ENCODE data around the gene ST6GALNAC3.

ST6GALNAC3 gene

DNA sequence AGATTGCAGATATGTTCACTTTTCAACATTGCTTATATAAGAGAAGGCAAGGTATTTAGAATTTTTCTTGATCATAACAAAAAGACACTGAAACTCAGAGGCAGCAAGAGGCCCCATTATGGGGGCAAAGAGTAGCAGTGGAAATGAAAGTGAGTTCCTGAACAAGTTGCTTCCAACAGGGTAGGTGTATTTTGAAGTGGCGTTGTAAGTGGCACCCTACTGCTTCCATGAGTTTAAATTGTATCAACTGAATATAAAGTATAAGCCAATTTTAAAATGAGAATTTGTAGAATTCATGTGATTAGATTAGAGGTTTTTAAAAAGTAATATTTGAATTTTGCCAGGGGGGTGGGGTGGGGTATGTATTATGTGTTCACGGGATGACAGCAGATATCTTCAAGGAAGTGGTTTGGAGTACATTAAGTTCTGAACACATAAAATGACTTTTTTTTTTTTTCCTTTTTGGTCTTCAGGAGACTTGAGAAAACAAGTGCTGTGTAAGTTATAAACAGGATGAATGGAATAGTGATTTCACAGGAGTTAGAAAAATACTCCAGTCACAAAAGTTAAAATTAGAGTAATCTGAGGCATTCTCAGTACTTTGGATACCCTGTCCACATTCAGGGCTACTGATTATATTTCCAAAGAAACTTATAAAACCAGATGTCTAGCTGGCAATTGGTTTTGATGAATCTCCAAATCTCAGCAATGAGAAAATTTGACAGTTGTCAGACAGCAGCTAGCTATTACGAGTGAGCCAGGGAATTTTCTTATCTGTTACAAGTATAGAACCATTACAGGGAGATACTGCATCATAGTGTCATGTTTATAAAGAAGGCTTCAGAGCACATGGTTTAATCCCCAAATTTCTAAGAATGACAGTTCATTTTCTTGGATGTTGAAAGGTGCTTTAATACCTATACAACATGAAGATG is 182.0 kb downstream of the ST6GALNAC3 start:
- Histone ChIP-seq H3K27ac (ENCODE audit: low read length) (no peak overlapping the region), H3K9ac (ENCODE audit: low read depth, low read length) (no peak overlapping the region), H3K9me3 (ENCODE audit: insufficient read depth, low read depth, low read length) (no peaks in the 10 kb centered on the region), H3K27me3 (ENCODE audit: insufficient read depth, low read length) (no peaks in the 10 kb centered on the region), H3K4me1 (ENCODE audit: insufficient read depth, low read length) (peaks cover 18% of the 10 kb centered on the region; the same call in 1 of the 2 replicates), H3K36me3 (ENCODE audit: insufficient read depth, low read depth, low read length) (no peaks in the 10 kb centered on the region), H3K4me3 (ENCODE audit: low read length) (no peak overlapping the region)

DNA sequence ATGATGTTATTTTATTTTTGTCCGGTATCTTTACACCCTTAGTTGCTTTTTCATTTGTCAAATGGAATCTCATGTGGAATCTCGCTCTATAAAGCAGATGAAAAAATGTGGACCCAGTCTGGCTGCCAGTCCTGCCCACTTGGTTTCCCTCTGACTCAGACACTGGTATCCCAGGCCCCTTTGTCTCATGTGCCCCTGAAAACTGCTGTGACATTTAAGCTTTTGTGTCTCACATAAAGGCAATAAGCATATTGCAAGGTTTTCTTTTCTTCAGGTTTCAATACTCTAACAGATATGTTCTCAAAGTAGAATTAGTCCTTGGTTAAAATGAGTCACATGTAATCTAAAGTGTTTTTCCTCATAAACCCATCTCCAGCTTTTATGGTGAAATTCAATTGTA is 183.3 kb downstream of the ST6GALNAC3 start:
- Histone ChIP-seq H3K27me3 (ENCODE audit: insufficient read depth, low read length) (no peaks in the 10 kb centered on the region), H3K4me1 (ENCODE audit: insufficient read depth, low read length) (peaks cover 18% of the 10 kb centered on the region; the same call in 1 of the 2 replicates), H3K4me3 (ENCODE audit: low read length) (no peak overlapping the region), H3K9me3 (ENCODE audit: insufficient read depth, low read depth, low read length) (no peaks in the 10 kb centered on the region), H3K9ac (ENCODE audit: low read depth, low read length) (no peak overlapping the region), H3K36me3 (ENCODE audit: insufficient read depth, low read depth, low read length) (no peaks in the 10 kb centered on the region), H3K27ac (ENCODE audit: low read length) (no peak overlapping the region)

DNA sequence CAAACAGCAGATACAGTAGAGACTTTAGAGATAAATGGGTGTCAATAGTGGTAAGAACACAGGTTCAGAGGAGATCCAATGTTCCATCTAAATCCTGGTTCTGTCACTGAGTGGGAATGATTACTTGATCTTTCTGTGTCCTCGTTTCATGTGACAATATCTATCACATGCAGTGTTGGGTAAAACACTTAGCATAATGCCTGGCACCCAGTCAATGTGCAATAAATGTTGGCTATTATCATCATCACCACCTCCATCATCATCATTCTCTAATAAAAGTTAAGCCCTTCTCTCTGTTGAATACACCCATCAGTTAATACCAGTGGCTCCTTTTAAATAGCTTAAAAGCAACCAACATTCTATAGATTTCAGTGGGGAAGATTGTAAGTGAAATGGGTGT is 184.7 kb downstream of the ST6GALNAC3 start:
- Histone ChIP-seq H3K9me3 (ENCODE audit: insufficient read depth, low read depth, low read length) (no peaks in the 10 kb centered on the region), H3K9ac (ENCODE audit: low read depth, low read length) (no peak overlapping the region), H3K36me3 (ENCODE audit: insufficient read depth, low read depth, low read length) (no peaks in the 10 kb centered on the region), H3K4me1 (ENCODE audit: insufficient read depth, low read length) (peaks cover 17% of the 10 kb centered on the region; the same call in 1 of the 2 replicates), H3K27ac (ENCODE audit: low read length) (no peak overlapping the region), H3K4me3 (ENCODE audit: low read length) (no peak overlapping the region), H3K27me3 (ENCODE audit: insufficient read depth, low read length) (no peaks in the 10 kb centered on the region)

DNA sequence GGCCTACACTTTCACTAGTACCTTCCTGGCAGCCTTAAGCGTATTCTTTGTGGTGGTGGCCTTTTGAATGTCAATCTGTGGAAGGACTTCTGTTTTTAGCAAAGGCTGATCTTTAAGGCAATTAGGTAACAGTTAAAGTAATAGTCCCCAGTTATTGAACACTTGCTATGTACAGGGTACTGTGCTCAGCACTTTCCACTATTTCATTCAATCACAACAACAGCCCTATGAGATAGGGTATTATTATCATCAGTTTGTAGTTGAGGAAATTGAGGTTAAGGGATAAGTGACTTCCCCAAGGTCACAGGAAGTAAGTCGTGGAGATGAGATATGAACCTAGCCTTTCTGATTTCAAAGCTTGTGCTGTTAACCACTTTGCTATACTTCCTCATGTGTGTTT is 185.7 kb downstream of the ST6GALNAC3 start:
- Histone ChIP-seq H3K9me3 (ENCODE audit: insufficient read depth, low read depth, low read length) (no peaks in the 10 kb centered on the region), H3K36me3 (ENCODE audit: insufficient read depth, low read depth, low read length) (no peaks in the 10 kb centered on the region), H3K4me1 (ENCODE audit: insufficient read depth, low read length) (peaks cover 12% of the 10 kb centered on the region; the same call in 1 of the 2 replicates), H3K4me3 (ENCODE audit: low read length) (no peak overlapping the region), H3K27ac (ENCODE audit: low read length) (no peak overlapping the region), H3K9ac (ENCODE audit: low read depth, low read length) (no peak overlapping the region), H3K27me3 (ENCODE audit: insufficient read depth, low read length) (no peaks in the 10 kb centered on the region)

DNA sequence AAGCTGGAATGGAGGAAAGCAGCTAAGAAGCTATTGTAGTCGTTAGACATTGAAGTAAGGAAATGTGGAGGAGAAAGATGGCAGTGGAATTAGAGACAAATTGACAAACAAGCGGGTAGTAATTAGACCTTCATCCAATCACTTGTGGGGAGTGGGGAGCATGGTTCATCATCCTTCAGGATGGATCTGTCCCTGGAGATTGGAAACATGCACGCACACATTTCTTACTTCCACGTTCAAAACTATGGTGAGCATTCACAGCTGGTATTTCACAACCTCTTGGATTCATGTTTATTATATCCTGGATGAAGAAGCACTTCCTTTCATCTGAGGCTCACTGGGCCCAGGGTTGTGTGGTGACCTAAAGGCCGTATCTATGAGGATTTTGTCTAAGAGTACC is 188.1 kb downstream of the ST6GALNAC3 start:
- Histone ChIP-seq H3K4me1 (ENCODE audit: insufficient read depth, low read length) (peaks cover 8% of the 10 kb centered on the region; the same call in 1 of the 2 replicates), H3K36me3 (ENCODE audit: insufficient read depth, low read depth, low read length) (no peaks in the 10 kb centered on the region), H3K27ac (ENCODE audit: low read length) (no peak overlapping the region), H3K9ac (ENCODE audit: low read depth, low read length) (no peak overlapping the region), H3K9me3 (ENCODE audit: insufficient read depth, low read depth, low read length) (no peaks in the 10 kb centered on the region), H3K27me3 (ENCODE audit: insufficient read depth, low read length) (no peaks in the 10 kb centered on the region), H3K4me3 (ENCODE audit: low read length) (no peak overlapping the region)

DNA sequence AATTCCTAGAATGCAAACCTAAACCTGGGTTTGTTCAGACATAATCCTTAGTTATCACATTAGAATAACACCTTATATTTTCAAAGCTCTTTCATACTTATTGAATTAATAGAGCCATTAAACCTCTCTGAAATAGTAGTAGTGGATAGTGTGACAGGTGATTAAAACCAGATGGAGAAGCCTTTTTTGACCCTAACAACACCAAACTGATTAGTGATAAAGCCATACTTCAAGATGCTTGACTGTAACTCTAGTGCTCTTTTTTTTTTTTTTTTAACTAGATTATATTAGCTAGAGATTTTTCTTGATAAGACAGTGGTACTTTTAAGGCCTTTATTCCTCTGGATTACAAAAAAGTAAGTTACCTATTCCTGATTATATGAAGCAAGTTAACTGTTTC is 190.1 kb downstream of the ST6GALNAC3 start:
- no peaks in the 10 kb centered on the region for H3K36me3 ChIP-seq (ENCODE audit: insufficient read depth, low read depth, low read length)
- H3K9me3 ChIP-seq (ENCODE audit: insufficient read depth, low read depth, low read length) = no peaks in the 10 kb centered on the region
- H3K4me1 ChIP-seq (ENCODE audit: insufficient read depth, low read length) = peaks cover 19% of the 10 kb centered on the region; the same call in 1 of the 2 replicates
- no peak overlapping the region for H3K27ac ChIP-seq (ENCODE audit: low read length)
- no peak overlapping the region for H3K4me3 ChIP-seq (ENCODE audit: low read length)
- H3K27me3 ChIP-seq (ENCODE audit: insufficient read depth, low read length) = no peaks in the 10 kb centered on the region
- no peak overlapping the region for H3K9ac ChIP-seq (ENCODE audit: low read depth, low read length)

DNA sequence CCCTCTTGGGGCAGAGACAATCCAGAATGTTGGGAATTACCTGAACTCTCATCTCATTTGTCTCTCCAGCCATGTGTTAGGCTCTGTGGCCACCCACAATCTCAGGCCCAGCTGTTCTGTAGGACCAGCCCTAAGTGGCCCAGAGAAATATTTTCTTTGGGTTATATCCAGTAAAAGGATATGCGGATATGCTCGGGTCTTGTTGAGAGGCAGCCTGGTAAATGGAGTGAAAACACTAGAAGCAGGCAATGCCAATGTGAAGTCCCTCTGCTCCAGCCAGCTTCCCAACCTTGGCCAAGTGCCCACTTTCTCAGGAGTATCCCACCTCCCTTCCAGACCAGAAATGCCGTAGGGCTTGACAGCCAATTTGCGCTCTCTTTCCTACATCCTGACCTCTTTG is 192.2 kb downstream of the ST6GALNAC3 start:
- peaks cover 22% of the 10 kb centered on the region; the same call in 1 of the 2 replicates for H3K4me1 ChIP-seq (ENCODE audit: insufficient read depth, low read length)
- no peaks in the 10 kb centered on the region for H3K27me3 ChIP-seq (ENCODE audit: insufficient read depth, low read length)
- H3K9me3 ChIP-seq (ENCODE audit: insufficient read depth, low read depth, low read length) = no peaks in the 10 kb centered on the region
- H3K4me3 ChIP-seq (ENCODE audit: low read length) = no peak overlapping the region
- H3K9ac ChIP-seq (ENCODE audit: low read depth, low read length) = no peak overlapping the region
- no peak overlapping the region for H3K27ac ChIP-seq (ENCODE audit: low read length)
- H3K36me3 ChIP-seq (ENCODE audit: insufficient read depth, low read depth, low read length) = no peaks in the 10 kb centered on the region

DNA sequence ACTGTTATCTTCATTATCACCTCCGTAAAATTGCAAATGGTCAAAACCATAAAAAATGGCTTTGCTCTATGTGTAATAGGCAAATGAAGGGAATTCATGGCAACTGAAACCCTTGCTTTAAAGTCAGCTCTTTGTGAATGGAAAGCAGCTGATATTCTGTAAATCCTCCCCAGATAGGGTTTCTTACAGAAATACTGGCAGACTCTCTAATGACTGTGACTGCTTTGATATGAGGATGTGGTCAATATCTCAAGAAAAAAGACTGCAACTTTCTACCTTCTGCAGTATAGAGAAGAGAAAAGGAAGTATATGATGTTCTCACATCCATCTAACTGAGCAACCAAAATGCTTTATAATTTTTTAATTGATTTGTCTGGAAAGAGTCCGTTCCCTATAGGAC is 193.1 kb downstream of the ST6GALNAC3 start:
- H3K4me1 ChIP-seq (ENCODE audit: insufficient read depth, low read length) = peaks cover 22% of the 10 kb centered on the region; the same call in 1 of the 2 replicates

DNA sequence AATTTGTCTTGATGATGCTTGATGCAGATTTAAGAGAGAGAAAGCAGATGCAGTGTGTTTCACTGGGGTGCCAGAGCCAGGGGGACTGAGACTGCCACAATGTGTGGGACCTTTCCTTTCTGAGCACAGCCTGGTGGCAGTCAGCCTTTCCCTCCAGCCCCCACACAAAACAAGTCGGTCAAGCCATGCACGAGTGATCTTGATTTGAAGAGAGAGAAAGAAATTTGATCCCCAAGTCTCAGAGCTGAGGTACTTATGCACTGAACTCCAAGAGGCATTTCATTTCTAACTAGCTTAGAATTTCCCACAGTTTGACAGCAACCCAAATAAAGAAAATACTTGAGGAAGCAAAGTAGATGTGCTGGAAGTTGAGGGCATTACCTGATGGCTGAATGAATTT is 193.8 kb downstream of the ST6GALNAC3 start:
- H3K9ac ChIP-seq (ENCODE audit: low read depth, low read length) = no peak overlapping the region
- H3K27ac ChIP-seq (ENCODE audit: low read length) = no peak overlapping the region
- H3K4me3 ChIP-seq (ENCODE audit: low read length) = no peak overlapping the region
- H3K27me3 ChIP-seq (ENCODE audit: insufficient read depth, low read length) = no peaks in the 10 kb centered on the region
- peaks cover 21% of the 10 kb centered on the region; the same call in 1 of the 2 replicates for H3K4me1 ChIP-seq (ENCODE audit: insufficient read depth, low read length)
- no peaks in the 10 kb centered on the region for H3K36me3 ChIP-seq (ENCODE audit: insufficient read depth, low read depth, low read length)
- no peaks in the 10 kb centered on the region for H3K9me3 ChIP-seq (ENCODE audit: insufficient read depth, low read depth, low read length)

More for the DNA sequence above, 193.1 kb downstream of the ST6GALNAC3 start:
- H3K4me3 ChIP-seq (ENCODE audit: low read length) = no peak overlapping the region
- no peak overlapping the region for H3K9ac ChIP-seq (ENCODE audit: low read depth, low read length)
- no peaks in the 10 kb centered on the region for H3K36me3 ChIP-seq (ENCODE audit: insufficient read depth, low read depth, low read length)
- no peaks in the 10 kb centered on the region for H3K27me3 ChIP-seq (ENCODE audit: insufficient read depth, low read length)
- no peak overlapping the region for H3K27ac ChIP-seq (ENCODE audit: low read length)
- no peaks in the 10 kb centered on the region for H3K9me3 ChIP-seq (ENCODE audit: insufficient read depth, low read depth, low read length)

DNA sequence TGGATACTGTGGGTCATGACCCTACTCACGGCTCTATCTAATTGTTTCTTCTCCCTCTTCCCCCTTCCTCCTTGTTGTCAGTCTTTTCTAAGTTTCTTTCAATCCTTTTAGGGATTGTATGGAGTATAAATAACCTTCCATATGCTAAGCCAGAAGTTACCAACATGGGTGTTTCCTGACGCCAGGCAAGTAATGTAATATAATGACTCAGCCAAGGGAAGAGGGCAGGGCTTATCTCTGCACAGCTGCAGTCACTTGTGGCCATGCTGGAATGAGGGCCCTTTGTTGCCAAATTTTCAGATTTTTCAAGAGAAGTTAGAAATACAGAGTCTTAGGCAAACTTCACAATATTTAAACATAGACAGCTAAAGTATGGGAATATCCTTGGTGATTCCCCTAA is 194.6 kb downstream of the ST6GALNAC3 start:
- H3K36me3 ChIP-seq (ENCODE audit: insufficient read depth, low read depth, low read length) = no peaks in the 10 kb centered on the region
- H3K27ac ChIP-seq (ENCODE audit: low read length) = no peak overlapping the region
- no peak overlapping the region for H3K4me3 ChIP-seq (ENCODE audit: low read length)
- peaks cover 15% of the 10 kb centered on the region; the same call in 1 of the 2 replicates for H3K4me1 ChIP-seq (ENCODE audit: insufficient read depth, low read length)
- H3K9me3 ChIP-seq (ENCODE audit: insufficient read depth, low read depth, low read length) = no peaks in the 10 kb centered on the region
- no peak overlapping the region for H3K9ac ChIP-seq (ENCODE audit: low read depth, low read length)
- no peaks in the 10 kb centered on the region for H3K27me3 ChIP-seq (ENCODE audit: insufficient read depth, low read length)

DNA sequence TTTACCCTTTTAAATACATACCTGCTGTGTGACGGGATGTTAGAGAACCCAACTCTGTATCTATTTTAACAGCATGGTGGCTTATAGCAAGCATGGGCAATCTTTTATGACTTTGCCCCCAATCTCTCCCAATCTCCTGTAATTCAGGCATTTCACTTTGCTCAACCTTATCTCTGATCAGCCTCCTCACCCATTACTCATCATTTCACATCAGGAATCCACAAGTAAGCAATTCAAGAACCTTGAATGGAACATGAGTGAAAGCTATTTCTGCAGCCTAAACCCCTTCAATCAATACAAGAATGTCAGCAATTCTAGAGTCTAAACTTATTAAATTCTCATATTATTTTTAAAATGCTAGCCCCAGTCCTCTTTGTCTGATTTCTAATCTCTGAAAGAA is 199.8 kb downstream of the ST6GALNAC3 start:
- H3K4me3 ChIP-seq (ENCODE audit: low read length) = no peak overlapping the region
- H3K27ac ChIP-seq (ENCODE audit: low read length) = no peak overlapping the region
- no peaks in the 10 kb centered on the region for H3K36me3 ChIP-seq (ENCODE audit: insufficient read depth, low read depth, low read length)
- H3K4me1 ChIP-seq (ENCODE audit: insufficient read depth, low read length) = peaks cover 3% of the 10 kb centered on the region; the same call in 1 of the 2 replicates
- no peaks in the 10 kb centered on the region for H3K9me3 ChIP-seq (ENCODE audit: insufficient read depth, low read depth, low read length)
- H3K27me3 ChIP-seq (ENCODE audit: insufficient read depth, low read length) = no peaks in the 10 kb centered on the region
- H3K9ac ChIP-seq (ENCODE audit: low read depth, low read length) = no peak overlapping the region

DNA sequence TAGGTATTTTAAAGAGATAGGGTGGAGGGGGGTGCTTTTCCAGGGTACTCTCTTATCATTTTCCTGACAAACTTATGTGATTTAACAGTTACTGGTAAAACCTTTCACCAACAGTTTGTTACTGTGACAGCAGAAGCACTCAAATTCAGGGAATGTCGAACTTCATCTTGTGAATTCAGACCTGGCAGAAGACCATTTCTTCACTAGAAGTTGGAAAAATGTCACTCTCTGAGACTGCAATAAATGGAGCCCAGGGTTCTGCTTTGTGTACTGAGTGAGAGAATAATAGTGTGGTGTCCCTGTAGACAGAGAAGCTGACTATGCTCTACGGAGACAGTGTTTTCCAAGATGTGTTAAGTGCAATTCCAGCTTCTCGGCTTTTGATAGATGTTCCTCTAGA is 200.2 kb downstream of the ST6GALNAC3 start:
- no peak overlapping the region for H3K27ac ChIP-seq (ENCODE audit: low read length)

More for the DNA sequence above, 200.2 kb downstream of the ST6GALNAC3 start:
- Histone ChIP-seq H3K9ac (ENCODE audit: low read depth, low read length) (no peak overlapping the region), H3K4me3 (ENCODE audit: low read length) (no peak overlapping the region), H3K4me1 (ENCODE audit: insufficient read depth, low read length) (0 out of 2 replicates have a peak, but pooled peaks cover 3% of the 10 kb centered on the region), H3K36me3 (ENCODE audit: insufficient read depth, low read depth, low read length) (no peaks in the 10 kb centered on the region), H3K9me3 (ENCODE audit: insufficient read depth, low read depth, low read length) (no peaks in the 10 kb centered on the region), H3K27me3 (ENCODE audit: insufficient read depth, low read length) (no peaks in the 10 kb centered on the region)
